Measurements from ENCODE around the gene ADRA2C.

ADRA2C gene

DNA sequence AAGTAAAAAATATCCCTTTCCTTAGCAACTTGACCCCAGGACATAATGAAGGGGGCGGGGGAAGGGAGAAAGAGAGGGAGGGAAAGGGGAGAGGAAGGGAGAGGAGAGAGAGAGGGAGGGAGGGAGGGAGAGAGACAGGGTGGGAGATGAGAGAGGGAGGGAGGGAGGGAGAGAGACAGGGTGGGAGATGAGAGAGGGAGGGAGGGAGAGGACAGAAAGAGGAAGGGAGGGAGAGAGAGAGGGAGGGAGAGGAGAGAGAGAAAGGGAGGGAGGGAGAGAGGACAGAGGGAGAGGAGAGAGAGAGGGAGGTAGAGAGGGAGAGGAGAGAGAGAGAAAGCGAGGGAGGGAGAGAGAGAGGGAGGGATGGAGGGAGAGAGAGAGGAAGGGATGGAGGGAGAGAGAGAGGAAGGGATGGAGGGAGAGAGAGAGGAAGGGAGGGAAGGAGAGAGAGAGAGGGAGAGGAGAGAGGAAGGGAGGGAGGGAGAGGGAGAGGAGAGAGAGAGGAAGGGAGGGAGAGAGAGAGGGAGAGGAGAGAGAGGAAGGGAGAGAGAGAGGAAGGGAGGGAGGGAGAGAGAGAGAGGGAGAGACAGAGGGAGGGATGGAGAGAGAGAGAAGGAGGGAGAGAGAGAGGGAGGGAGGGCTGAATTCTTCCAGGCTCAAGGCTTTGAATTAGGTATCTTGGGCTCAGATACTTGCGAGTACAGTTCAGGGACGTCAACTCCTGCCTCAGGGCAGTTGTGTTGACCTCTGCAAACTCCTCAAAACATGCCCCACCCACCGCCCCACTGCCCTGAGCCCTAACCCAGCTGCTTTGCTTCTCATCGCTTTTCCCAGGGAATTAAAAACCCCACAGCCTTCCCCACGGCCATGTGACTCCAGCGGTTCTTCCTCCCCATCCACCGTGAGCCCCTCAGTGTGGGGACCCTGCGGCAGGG, 40.0 kb upstream of the ADRA2C start:
- ChIA-PET POLR2A (no interaction called here), CTCF (no interaction called here)
- DNase-seq (ENCODE audit: extremely low spot score): no peak
- TF ChIP-seq, protein P1, sequence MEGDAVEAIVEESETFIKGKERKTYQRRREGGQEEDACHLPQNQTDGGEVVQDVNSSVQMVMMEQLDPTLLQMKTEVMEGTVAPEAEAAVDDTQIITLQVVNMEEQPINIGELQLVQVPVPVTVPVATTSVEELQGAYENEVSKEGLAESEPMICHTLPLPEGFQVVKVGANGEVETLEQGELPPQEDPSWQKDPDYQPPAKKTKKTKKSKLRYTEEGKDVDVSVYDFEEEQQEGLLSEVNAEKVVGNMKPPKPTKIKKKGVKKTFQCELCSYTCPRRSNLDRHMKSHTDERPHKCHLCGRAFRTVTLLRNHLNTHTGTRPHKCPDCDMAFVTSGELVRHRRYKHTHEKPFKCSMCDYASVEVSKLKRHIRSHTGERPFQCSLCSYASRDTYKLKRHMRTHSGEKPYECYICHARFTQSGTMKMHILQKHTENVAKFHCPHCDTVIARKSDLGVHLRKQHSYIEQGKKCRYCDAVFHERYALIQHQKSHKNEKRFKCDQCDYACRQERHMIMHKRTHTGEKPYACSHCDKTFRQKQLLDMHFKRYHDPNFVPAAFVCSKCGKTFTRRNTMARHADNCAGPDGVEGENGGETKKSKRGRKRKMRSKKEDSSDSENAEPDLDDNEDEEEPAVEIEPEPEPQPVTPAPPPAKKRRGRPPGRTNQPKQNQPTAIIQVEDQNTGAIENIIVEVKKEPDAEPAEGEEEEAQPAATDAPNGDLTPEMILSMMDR (IDR thresholded peaks at IDR 0.05; ENCODE audit: control extremely low read depth, extremely low read depth, low read depth, missing control alignments): no peak

- ChIA-PET POLR2A (no interaction called here), CTCF (no interaction called here)
- no peak for DNase-seq (ENCODE audit: extremely low spot score)
- TF ChIP-seq, protein P1 (IDR thresholded peaks at IDR 0.05; ENCODE audit: control extremely low read depth, extremely low read depth, low read depth, missing control alignments): no peak
Observed at GRCh38 chr4:3727847-3728469, 38.2 kb upstream of the ADRA2C start.

GRCh38 chr4:3729188-3729881, 36.9 kb upstream of the ADRA2C start:
- ChIA-PET POLR2A (no interaction called here), CTCF (no interaction called here)
- TF ChIP-seq, protein P1 (IDR thresholded peaks at IDR 0.05; ENCODE audit: control extremely low read depth, extremely low read depth, low read depth, missing control alignments): no peak
- DNase-seq (ENCODE audit: extremely low spot score): no peak

DNA sequence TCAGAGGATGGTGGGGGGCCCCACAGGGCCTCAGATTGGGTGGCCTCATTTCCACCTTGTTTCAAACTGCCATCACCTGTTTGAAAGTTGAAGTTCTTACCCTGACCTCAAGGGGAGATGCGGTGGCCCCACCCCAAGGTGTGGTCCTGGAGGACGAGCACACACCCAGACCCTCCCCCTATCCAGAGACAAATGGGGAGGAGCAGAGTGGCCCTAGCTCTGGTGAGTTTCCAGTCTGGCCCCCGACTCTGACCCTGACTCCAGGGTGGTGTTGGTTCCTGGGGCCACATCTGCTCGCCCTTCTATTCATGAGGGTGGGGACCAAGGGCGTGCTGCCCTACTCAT, 36.3 kb upstream of the ADRA2C start:
- TF ChIP-seq, protein P1 (IDR thresholded peaks at IDR 0.05; ENCODE audit: control extremely low read depth, extremely low read depth, low read depth, missing control alignments): no peak
- ChIA-PET POLR2A (no interaction called here), CTCF (no interaction called here)
- no peak for DNase-seq (ENCODE audit: extremely low spot score)

DNA sequence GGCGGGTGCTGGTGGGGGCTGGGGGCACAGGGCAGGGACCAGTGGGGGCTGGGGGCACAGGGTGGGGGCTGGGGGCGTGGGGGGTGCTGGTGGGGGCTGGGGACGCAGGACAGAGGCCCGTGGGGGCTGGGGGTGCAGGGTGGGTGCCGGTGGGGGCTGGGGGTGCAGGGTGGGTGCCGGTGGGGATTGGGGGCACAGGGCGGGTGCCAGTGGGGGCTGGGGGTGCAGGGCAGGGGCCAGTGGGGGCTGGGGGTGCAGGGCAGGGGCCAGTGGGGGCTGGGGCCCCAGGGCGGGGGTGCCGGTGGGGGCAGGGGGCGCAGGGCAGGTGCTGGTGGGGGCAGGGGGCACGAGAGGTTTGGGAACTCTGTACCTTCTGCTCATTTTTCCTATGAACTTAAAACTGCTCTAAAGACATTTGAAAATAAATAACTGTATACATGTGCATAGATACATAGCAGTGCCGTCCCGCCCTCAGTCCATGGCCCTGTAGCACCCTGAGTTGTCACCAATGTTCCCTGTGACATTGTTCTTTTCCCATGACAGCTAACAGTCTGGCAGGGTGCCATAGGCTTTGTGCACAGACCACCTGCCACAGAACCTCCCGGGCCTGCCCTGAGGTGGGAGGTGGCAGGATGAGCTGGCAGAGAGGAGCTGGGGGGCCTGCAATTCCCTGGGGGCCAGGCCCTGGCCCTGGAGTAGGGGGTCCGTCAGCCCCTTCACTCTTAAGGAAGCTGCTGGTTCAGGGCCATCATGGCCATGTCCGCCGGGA, 35.6 kb upstream of the ADRA2C start:
- TF ChIP-seq, protein P1 (IDR thresholded peaks at IDR 0.05; ENCODE audit: control extremely low read depth, extremely low read depth, low read depth, missing control alignments): no peak
- DNase-seq (ENCODE audit: extremely low spot score): no peak
- POLR2A ChIA-PET: no interaction called here
- CTCF ChIA-PET: no interaction called here
